Neural progenitor cell (in vitro differentiated cells): ENCODE data around the gene YPEL2. TPM values are rescaled to one million over a fixed set of nuclear protein-coding genes. Genes with fewer than 3 reads are reported as not detected.

ENCODE experiments used
- DNase-seq: peaks from one replicate; pipeline ENCODE4 v3.0.0-alpha.2; 2016; ENCODE audit warnings: low spot score
- H2AFZ ChIP-seq: fragments of 200-600 bp; sonication (generic); replicated peaks from 2 replicates; pipeline ENCODE4 v1.6.1; 2016; ENCODE audit warnings: antibody characterized with exemption
- H3F3A ChIP-seq: fragments of 200-600 bp; sonication (generic); 2 replicates; pipeline ENCODE4 v1.6.1; 2016; ENCODE audit warnings: antibody characterized with exemption, low read depth
- H3K27ac ChIP-seq: fragments of 200-600 bp; sonication (generic); 2 replicates; pipeline ENCODE4 v1.5.1; 2016; ENCODE audit warnings: mild to moderate bottlenecking
- H3K27me3 ChIP-seq: fragments of 200-600 bp; sonication (generic); 2 replicates; pipeline ENCODE4 v1.6.1; 2016; ENCODE audit warnings: mild to moderate bottlenecking, moderate library complexity
- H3K36me3 ChIP-seq: fragments of 200-600 bp; sonication (generic); 2 replicates; pipeline ENCODE4 v1.5.1; 2016
- H3K4me1 ChIP-seq: fragments of 200-600 bp; sonication (generic); 2 replicates; pipeline ENCODE4 v1.6.1; 2016; ENCODE audit warnings: mixed run types
- H3K4me2 ChIP-seq: fragments of 200-600 bp; sonication (generic); 2 replicates; pipeline ENCODE4 v1.6.1; 2016
- H3K4me3 ChIP-seq: fragments of 200-600 bp; sonication (generic); 2 replicates; pipeline ENCODE4 v1.5.1; 2016
- H3K79me2 ChIP-seq: fragments of 200-600 bp; sonication (generic); 2 replicates; pipeline ENCODE4 v1.6.1; 2016; ENCODE audit warnings: low read depth
- H3K9ac ChIP-seq: fragments of 200-600 bp; sonication (generic); 2 replicates; pipeline ENCODE4 v1.6.1; 2016
- H3K9me3 ChIP-seq: fragments of 200-600 bp; sonication (generic); 2 replicates; pipeline ENCODE4 v1.5.1; 2016; ENCODE audit warnings: low read depth
- H4K20me1 ChIP-seq: fragments of 200-600 bp; sonication (generic); 2 replicates; pipeline ENCODE4 v1.6.1; 2016; ENCODE audit warnings: low read depth
- H3K27ac Mint-ChIP-seq: 3 replicates; pipeline ENCODE4 v1.8.0; 2021; ENCODE audit warnings: mixed read lengths
- H3K27me3 Mint-ChIP-seq: 2 replicates; pipeline ENCODE4 v1.8.0; 2022; ENCODE audit warnings: low read depth, mild to moderate bottlenecking, inconsistent platforms, moderate library complexity, mixed read lengths; ENCODE audit not compliant: insufficient read depth
- H3K36me3 Mint-ChIP-seq: 3 replicates; pipeline ENCODE4 v1.8.0; 2021; ENCODE audit warnings: mixed read lengths
- H3K4me1 Mint-ChIP-seq: 3 replicates; pipeline ENCODE4 v1.8.0; 2021; ENCODE audit warnings: mixed read lengths
- H3K4me3 Mint-ChIP-seq: 3 replicates; pipeline ENCODE4 v1.8.0; 2021; ENCODE audit warnings: mild to moderate bottlenecking, moderate library complexity, mixed read lengths
- H3K9me3 Mint-ChIP-seq: 3 replicates; pipeline ENCODE4 v1.8.0; 2020; ENCODE audit warnings: mixed read lengths
- EZH2 ChIP-seq: fragments of 200-600 bp; sonication (generic); IDR thresholded peaks from 2 replicates; pipeline ENCODE4 v1.6.1; 2017; ENCODE audit warnings: antibody characterized with exemption, mild to moderate bottlenecking, moderate library complexity
- EZH2phosphoT487 ChIP-seq: fragments of 200-600 bp; sonication (generic); IDR thresholded peaks from 2 replicates; pipeline ENCODE4 v1.6.1; 2017; ENCODE audit warnings: antibody characterized with exemption
- total RNA-seq: library from RNA; depleted of rRNA; stranded (reverse); fragments of >200 nt; gene quantifications from 2 replicates; pipeline ENCODE4 v1.2.3, GENCODE V29; 2015; ENCODE audit warnings: low replicate concordance
- TF ChIP-seq, protein P1 (sequence below): fragments of 200-600 bp; sonication (generic); IDR thresholded peaks from 2 replicates; pipeline ENCODE4 v1.5.1; 2017; ENCODE audit warnings: antibody characterized with exemption, mild to moderate bottlenecking

The YPEL2 gene
- total RNA-seq, 1 donor from 2014 or later, result 38.0 TPM

- H3K4me1 Mint-ChIP-seq, result peaks cover 49% of the 10 kb centered on the region
- H3K27ac ChIP-seq, result no peak overlapping the region
- H3K4me1 ChIP-seq, result peaks cover 35% of the 10 kb centered on the region
Measured at GRCh38 chr17:59353936-59354755, 22.7 kb downstream of the YPEL2 start.

DNA sequence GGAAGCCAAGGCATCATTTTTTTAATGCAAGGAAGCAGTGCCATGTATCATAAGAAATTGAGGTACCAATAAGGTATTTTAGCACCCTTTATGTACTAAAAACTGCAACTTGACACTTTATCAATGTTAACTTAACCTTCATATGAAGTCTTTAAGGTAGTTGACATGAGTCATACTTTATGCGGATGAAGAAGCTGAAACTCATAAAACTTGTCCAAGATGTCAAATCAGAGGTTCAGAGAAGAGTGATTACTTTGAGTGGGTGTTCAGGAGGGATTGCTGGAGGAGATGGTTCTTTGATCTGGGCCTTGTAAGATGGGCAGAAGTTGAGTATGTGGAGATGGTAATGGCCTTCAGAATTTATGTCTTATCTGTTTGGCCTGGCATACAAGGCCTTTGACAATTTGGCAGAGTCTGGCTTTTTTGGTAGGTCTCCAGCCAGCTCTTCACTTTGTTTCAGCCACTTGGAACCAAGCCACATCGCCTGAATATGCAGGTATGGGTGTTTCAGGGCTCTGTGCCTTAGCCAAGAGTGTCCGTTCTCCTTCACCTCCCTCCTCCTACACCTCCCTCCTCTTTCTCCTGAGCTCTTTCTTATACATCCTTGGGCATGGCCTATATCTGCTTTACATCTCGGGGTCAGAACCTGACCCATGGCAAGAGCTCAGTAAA is 23.7 kb downstream of the YPEL2 start:
- Histone ChIP-seq H3K4me2 (no peak overlapping the region), H3K9ac (no peak overlapping the region), H3K79me2 (peaks cover 32% of the 10 kb centered on the region), H3F3A (peaks cover 7% of the 10 kb centered on the region), H3K4me3 (no peak overlapping the region), H3K9me3 (no peaks in the 10 kb centered on the region), H4K20me1 (peaks cover 97% of the 10 kb centered on the region), H3K27me3 (no peaks in the 10 kb centered on the region), H3K27ac (no peak overlapping the region), H3K4me1 (peaks cover 30% of the 10 kb centered on the region), H3K36me3 (no peaks in the 10 kb centered on the region), H2AFZ (no peak overlapping the region)
- peaks cover 21% of the 10 kb centered on the region for H3K36me3 Mint-ChIP-seq
- DNase-seq, result no peak
- no peak for TF ChIP-seq EZH2phosphoT487
- TF ChIP-seq, protein P1, sequence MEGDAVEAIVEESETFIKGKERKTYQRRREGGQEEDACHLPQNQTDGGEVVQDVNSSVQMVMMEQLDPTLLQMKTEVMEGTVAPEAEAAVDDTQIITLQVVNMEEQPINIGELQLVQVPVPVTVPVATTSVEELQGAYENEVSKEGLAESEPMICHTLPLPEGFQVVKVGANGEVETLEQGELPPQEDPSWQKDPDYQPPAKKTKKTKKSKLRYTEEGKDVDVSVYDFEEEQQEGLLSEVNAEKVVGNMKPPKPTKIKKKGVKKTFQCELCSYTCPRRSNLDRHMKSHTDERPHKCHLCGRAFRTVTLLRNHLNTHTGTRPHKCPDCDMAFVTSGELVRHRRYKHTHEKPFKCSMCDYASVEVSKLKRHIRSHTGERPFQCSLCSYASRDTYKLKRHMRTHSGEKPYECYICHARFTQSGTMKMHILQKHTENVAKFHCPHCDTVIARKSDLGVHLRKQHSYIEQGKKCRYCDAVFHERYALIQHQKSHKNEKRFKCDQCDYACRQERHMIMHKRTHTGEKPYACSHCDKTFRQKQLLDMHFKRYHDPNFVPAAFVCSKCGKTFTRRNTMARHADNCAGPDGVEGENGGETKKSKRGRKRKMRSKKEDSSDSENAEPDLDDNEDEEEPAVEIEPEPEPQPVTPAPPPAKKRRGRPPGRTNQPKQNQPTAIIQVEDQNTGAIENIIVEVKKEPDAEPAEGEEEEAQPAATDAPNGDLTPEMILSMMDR, result no peak
- no peak for TF ChIP-seq EZH2
- H3K27ac Mint-ChIP-seq, result peak overlapping the region; percentile 26
- peaks cover 8% of the 10 kb centered on the region for H3K9me3 Mint-ChIP-seq
- H3K4me3 Mint-ChIP-seq, result no peak overlapping the region
- H3K4me1 Mint-ChIP-seq, result peaks cover 41% of the 10 kb centered on the region
- peaks cover 4% of the 10 kb centered on the region for H3K27me3 Mint-ChIP-seq

More at GRCh38 chr17:59353936-59354755, 22.7 kb downstream of the YPEL2 start:
- Histone ChIP-seq H2AFZ (no peak overlapping the region), H3K9me3 (no peaks in the 10 kb centered on the region), H3F3A (peaks cover 13% of the 10 kb centered on the region), H3K27me3 (no peaks in the 10 kb centered on the region), H3K4me3 (no peak overlapping the region), H4K20me1 (peaks cover 100% of the 10 kb centered on the region), H3K4me2 (no peak overlapping the region), H3K9ac (no peak overlapping the region), H3K79me2 (peaks cover 33% of the 10 kb centered on the region), H3K36me3 (no peaks in the 10 kb centered on the region)
- H3K27ac Mint-ChIP-seq, result peak overlapping the region; percentile 17
- no peak overlapping the region for H3K4me3 Mint-ChIP-seq
- DNase-seq, result no peak
- TF ChIP-seq, protein P1, result no peak
- TF ChIP-seq EZH2phosphoT487, result no peak
- TF ChIP-seq EZH2, result no peak
- peaks cover 21% of the 10 kb centered on the region for H3K36me3 Mint-ChIP-seq
- H3K9me3 Mint-ChIP-seq, result peaks cover 8% of the 10 kb centered on the region
- H3K27me3 Mint-ChIP-seq, result peaks cover 4% of the 10 kb centered on the region

DNA sequence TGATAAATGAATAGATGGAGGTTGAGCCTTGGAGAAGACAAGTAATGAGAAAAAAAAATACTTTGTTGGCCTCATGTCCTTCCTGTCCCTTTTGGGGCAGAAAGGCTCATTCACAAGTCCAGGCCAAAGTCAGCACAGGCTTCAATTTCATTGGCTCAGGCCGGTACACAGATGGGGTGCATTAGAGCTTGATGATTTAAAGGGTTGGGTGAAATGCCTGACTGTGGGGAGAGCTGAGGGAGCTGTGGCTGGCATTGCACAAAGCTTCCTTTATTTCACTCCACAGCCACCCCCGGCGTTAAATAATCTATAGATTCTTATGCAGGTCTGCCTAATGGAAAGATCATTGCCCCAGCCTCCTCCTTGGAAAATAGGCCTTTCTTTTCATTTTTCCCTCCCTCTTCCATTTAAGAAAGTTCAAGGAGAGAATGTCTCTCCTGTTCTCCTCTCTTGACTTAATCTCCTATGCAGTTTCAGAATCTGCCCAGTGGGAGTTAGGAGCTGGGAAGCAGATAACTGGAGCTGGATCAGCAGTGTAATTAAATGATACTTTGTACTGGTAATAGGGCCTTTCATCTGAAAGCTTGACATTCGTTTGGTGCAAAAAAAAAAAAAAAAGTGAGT is 24.4 kb downstream of the YPEL2 start:
- H4K20me1 ChIP-seq, result peaks cover 91% of the 10 kb centered on the region
- no peak overlapping the region for H3K4me2 ChIP-seq
- Mint-ChIP-seq H3K9me3 (peaks cover 8% of the 10 kb centered on the region), H3K27ac (peak overlapping the region; percentile 26), H3K4me3 (no peak overlapping the region), H3K4me1 (peaks cover 34% of the 10 kb centered on the region), H3K36me3 (peaks cover 21% of the 10 kb centered on the region), H3K27me3 (peaks cover 4% of the 10 kb centered on the region)
- no peaks in the 10 kb centered on the region for H3K27me3 ChIP-seq
- no peak overlapping the region for H3K9ac ChIP-seq
- TF ChIP-seq EZH2 (no peak), EZH2phosphoT487 (no peak)
- TF ChIP-seq, protein P1, result no peak
- peaks cover under 1% of the 10 kb centered on the region for H3F3A ChIP-seq
- no peak for DNase-seq
- H3K9me3 ChIP-seq, result no peaks in the 10 kb centered on the region
- H2AFZ ChIP-seq, result no peak overlapping the region
- no peaks in the 10 kb centered on the region for H3K36me3 ChIP-seq
- no peak overlapping the region for H3K27ac ChIP-seq
- H3K79me2 ChIP-seq, result peaks cover 31% of the 10 kb centered on the region
- peaks cover 30% of the 10 kb centered on the region for H3K4me1 ChIP-seq
- H3K4me3 ChIP-seq, result no peak overlapping the region
